ENCODE results near the gene C1QTNF1.
A peak's percentile ranks its signal among the peaks of the same experiment; 100 is the strongest.

The C1QTNF1 gene, protein sequence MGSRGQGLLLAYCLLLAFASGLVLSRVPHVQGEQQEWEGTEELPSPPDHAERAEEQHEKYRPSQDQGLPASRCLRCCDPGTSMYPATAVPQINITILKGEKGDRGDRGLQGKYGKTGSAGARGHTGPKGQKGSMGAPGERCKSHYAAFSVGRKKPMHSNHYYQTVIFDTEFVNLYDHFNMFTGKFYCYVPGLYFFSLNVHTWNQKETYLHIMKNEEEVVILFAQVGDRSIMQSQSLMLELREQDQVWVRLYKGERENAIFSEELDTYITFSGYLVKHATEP

GRCh38 chr17:79023886-79024771, at the start of gene C1QTNF1:
C1QTNF1 (plus strand) TSS chr17:79024169; CDS start chr17:79043969, 19,800 bp downstream.
- DNase-seq = peak; percentile 49

DNA sequence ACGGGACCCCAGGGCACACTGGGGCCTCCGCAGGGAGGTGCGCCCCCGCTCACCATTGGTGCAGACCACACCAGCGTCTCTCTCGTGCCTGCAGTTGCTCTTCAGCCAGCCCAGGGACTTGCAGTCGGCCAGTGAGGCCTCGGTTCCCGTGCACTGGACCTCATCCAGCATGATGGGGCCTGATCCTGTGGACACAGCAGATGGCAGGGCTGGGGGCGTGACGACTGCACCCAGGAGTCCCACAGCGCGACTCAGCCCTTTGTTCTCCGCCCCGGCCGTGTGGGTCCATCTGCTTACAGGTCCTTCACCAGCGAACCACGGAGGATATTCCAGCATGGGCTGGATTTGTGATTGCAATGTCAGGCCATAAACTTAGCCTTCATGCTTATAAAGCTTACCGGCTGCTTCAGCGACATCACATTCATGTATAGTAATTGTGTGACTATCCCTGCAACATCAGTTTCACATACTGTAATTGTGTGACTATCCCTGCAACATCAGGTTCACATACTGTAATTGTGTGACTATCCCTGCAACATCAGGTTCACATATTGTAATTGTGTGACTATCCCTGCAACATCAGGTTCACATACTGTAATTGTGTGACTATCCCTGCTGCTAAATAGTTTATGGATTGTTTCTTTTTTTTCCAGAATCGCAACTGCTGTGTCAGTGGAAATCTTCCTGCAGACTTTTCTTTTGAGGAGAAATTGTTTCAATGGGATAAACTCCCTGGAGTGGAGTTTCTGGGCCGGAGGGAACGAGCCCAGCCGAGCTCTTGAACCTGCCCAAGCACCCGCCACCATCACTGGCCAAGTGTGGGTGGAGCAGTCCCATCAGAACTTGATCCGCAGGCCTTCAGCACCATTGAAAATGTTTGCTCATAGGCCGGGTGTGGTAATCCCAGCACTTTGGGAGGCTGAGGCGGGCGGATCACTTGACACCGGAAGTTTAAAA, 49.1 kb upstream of the C1QTNF1 start:
- no peak for DNase-seq

- DNase-seq = no peak
Measured at GRCh38 chr17:78976907-78977680, 46.9 kb upstream of the C1QTNF1 start.

DNA sequence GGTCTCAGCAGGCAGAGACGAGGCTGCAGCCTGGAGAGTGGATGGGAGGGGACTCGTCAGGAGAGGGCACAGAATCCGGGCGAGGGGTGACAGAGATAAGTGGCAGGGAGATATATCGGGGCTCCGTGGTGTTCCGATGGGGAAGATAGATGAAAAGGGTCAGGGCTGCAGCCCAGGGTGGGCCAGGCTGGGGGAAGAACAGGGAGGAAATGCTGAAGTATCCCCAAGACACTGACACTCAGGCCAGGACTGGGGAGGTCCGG, 46.4 kb upstream of the C1QTNF1 start:
- DNase-seq = no peak

DNA sequence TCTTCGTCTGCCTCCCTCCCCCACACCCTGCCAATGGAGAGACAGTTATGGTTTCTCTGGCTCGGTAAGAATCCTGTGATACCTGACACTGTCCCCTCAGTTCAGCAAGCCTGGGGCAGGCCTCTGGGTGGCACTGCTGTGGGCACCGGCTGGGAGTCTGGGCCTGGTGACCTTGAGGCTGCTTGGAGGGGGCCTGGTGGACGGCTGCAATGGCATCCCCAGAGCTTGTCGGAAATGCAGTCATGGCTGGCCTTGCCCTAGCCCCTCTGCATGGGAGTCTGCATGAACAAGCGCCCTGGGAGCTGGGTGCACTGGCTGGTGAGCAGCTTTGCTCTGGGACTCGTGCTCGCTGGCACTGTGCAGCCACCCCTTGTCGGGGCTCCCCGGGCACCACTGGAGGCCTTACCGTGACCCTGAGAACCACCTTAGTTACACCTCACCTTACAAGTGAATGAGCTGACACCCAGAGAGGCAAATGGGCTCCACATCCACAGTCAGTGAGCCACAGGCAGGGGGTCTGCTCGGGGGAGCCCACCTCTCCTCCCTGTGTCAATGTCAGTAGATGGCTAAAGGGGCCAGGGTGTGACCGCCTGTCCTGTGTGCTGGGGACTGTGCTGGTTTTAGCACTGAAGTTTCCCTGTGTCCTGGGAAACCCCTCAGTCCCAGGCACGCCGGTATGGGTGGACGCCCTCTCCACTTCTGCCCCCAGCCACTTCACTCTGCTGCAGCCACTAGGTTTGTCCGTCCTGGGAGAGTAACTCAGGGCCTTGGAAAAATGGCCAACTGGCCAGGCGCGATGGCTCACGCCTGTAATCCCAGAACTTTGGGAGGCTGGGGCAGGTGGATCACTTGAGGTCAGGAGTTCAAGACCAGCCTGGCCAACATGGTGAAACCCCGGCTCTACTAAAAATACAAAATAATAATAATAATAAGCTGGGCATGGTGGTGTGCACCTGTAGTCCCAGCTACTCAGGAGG, 45.7 kb upstream of the C1QTNF1 start:
- no peak for DNase-seq

GRCh38 chr17:78979780-78980623, 44.0 kb upstream of the C1QTNF1 start, which contains the start of gene LGALS3BP:
LGALS3BP (minus strand) TSS chr17:78979923; CDS start chr17:78977191, 2,732 bp downstream.
- DNase-seq = peak; percentile 37

- no peak for DNase-seq
Measured at GRCh38 chr17:78980624-78980972, 43.4 kb upstream of the C1QTNF1 start.

- no peak for DNase-seq
Measured at GRCh38 chr17:78981010-78981888, 42.7 kb upstream of the C1QTNF1 start.

- no peak for DNase-seq
Measured at GRCh38 chr17:78985395-78985794, 38.6 kb upstream of the C1QTNF1 start.

DNA sequence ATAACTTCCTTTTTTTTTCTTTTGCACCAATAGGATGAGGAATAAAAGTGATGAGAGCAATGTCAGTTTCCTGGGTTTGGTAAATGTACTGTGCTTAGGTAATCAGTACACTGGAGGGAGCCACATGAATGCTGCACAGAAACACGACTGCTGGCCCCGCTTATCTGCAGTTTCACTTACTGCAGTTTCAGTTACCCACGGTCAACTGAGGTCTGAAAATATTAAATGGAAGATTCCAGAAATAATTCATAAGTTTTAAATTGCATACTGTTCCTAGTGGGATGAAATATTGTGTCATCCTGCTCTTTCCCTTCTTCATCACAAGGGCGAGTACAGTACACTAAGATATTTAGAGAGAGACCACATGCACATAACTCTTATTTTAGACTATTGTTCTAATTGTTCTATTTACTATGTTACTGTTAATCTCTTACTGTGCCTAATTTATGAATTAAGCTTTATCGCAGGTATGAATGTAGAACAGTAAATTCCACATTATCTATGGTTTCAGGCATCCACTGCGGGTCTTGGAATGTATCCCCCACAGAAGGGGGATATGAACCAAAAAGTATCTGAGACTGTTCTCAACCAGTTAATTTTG, 37.8 kb upstream of the C1QTNF1 start:
- DNase-seq = no peak

DNA sequence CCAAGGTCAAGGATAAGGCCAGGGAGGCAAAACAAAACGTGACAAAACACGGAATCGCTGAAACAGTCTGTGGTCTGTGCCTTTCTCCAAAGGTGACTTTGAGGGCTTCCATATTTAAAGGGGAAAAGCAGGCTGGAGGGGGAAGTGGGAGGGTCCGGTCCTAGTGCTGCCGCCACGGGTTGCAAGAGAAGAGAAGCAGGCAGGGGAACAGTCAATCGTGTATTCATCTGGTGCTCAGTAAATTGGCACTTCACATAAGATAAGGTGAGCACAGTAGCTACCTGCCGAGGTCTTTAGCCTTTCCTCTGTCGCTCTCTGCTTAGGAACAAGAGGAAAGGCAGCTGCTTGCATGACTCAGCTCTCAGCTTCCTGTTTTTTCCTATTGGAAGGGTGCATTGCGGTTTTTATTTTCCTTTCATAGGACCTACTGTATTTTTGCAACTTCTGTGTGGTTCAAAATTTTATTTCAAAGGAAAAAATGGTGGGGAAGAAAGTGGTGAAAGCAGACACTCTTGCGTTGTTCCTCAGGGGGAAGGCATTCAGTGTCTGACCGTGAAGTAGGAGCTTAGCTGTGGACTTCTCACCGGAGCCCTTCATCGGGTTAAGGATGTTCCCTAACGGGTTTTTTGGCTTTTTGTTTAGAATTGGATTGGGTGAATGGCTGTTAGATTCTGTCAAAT, 37.2 kb upstream of the C1QTNF1 start:
- no peak for DNase-seq

DNA sequence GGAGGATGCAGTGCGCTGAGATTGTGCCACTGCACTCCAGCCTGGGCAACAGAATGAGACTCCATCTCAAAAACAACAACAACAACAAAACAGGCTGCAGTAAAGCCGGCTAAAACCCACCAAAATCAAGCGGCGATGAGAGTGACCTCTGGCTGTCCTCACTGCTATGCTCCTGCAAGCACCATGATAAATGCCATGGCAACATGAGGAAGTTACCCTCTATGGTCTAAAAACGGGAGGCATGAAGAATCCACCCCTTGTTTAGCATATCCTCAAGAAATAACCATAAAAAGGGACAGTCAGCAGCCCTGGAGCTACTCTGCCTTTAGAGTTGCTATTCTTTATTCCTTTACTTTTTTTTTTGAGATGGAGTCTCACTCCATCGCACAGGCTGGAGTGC, 35.8 kb upstream of the C1QTNF1 start:
- DNase-seq = no peak

- DNase-seq = peak; percentile 4
Measured at GRCh38 chr17:78990349-78991016, 33.5 kb upstream of the C1QTNF1 start.

GRCh38 chr17:78991017-78991738, 32.8 kb upstream of the C1QTNF1 start:
- peak; percentile 7 for DNase-seq

DNA sequence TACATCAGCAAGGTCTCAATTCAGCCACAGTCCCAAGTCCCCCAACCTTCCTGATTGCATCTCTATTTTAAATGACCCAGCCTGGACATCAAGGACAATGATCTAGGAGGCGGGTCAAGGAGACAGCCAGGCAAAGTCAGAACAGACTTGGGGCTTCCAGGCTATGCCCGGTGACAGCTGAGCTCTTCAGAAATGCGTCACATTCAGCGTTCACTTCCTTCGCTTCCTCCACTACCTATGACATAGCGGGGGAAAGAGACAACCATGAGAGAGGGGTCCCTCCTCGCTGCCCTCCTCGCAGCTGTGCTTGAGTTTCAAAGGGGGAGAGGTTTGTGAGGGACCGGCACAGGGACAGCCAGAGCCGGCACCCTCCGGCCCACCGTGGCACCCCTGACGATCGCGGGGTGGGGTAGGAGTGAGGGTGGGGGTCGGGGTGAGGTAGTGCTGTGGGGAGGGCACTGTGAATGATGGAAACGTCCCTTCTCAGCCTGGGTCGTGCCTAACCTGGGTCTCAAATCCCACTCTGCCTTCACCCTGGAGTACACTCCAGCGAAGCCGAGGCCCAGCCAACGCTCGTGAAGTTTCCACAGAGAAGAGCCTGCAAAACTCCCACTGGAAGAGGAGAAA, 31.9 kb upstream of the C1QTNF1 start:
- peak; percentile 3 for DNase-seq

DNA sequence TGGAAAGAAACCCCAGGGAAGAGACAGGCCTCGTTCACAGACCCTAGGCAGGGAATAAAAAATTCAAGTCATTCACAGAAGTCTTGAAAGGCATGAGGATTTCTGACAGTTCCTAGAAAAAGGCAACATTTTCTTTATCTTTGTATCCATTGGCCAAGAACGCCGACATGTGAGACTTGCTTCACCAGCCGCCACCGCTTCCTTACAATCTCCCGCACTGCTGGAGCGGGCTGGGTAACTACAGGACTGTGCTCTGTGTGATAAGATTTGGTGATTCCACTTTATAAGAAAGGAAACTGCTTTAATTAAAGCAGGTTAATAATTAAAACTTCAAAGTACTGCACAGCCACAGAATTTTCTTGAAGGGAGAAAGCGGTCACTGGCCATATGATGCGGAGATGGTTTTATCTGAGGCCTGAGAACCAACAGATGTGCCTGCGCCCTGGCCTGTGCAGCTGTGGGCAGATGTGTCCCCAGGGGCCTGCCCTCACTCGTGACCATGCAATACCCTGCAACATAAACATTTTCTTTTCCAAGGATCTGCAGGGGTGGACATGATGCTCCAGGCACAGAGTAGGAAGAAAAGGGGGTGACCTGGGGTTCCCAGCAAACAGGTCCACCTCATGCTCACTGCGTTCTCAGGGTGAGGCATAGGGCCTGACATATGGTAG, 31.3 kb upstream of the C1QTNF1 start:
- DNase-seq = no peak
